ENCODE data around the gene NSUN3. TPM values are rescaled to one million over a fixed set of nuclear protein-coding genes. Genes with fewer than 3 reads are reported as not detected.

The NSUN3 gene
- total RNA-seq (10 to 100 TPM; 11.7 to 61.0 TPM), polyA plus RNA-seq (1 to 10 TPM; 5.1 to 6.9 TPM)
- long read RNA-seq, donor 1, partial matches to known transcripts = 0 of 1 reads
- long read RNA-seq, donor 1, other reads (novel, unspliced or antisense) = 0 of 1 reads
- long read RNA-seq, donor 2, partial matches to known transcripts = 0 of 1 reads
- long read RNA-seq, donor 2, other reads (novel, unspliced or antisense) = 0 of 1 reads
- long read RNA-seq, donor 3, partial matches to known transcripts = 0 of 4 reads
- long read RNA-seq, donor 3, other reads (novel, unspliced or antisense) = 0 of 4 reads
- long read RNA-seq, donor 4, partial matches to known transcripts = 0 of 3 reads
- long read RNA-seq, donor 4, other reads (novel, unspliced or antisense) = 0 of 3 reads
- long read RNA-seq, donor 5, partial matches to known transcripts = 0 of 4 reads
- long read RNA-seq, donor 5, other reads (novel, unspliced or antisense) = 0 of 4 reads

- H3K4me3 ChIP-seq = peak within 1 kb of the TSS; percentile 73
- peak; percentile 95 to 99 (median 99) for DNase-seq
- ATAC-seq (ENCODE audit: insufficient read depth, low FRiP score) = peak; percentile 94
- H3K27ac ChIP-seq (ENCODE audit: low read depth in 1 of 2, low read length in 1 of 2) = peak within 1 kb of the TSS; percentile 98 to 99
- H3K9ac ChIP-seq (ENCODE audit: insufficient read depth in 1 of 2, low read length in 2 of 2) = peak within 1 kb of the TSS; percentile 74 to 96
- peaks cover 7 to 20% (median 11%) of the 10 kb centered on the region in 4 donors for H3K36me3 ChIP-seq (ENCODE audit: control insufficient read depth in 4 of 4, insufficient read depth in 4 of 4, low read length in 4 of 4)
- H3K27me3 ChIP-seq (ENCODE audit: control insufficient read depth in 3 of 3, insufficient read depth in 3 of 3, low read length in 2 of 3) = no peaks in the 10 kb centered on the region
- 0% methylated on average over 52 of the region's 52 CpGs for WGBS, 2 donors
- peaks cover 0 to 22% (median 5%) of the 10 kb centered on the region in 5 donors for H3K4me1 ChIP-seq (ENCODE audit: control insufficient read depth in 5 of 5, insufficient read depth in 5 of 5, low read length in 5 of 5)
- no peak for TF ChIP-seq CTCF (IDR thresholded peaks at IDR 0.05; ENCODE audit: control extremely low read depth, extremely low read depth)
- H3K9me3 ChIP-seq (ENCODE audit: control insufficient read depth in 4 of 4, insufficient read depth in 3 of 4, low read length in 3 of 4) = no peaks in the 10 kb centered on the region
Observed at GRCh38 chr3:94062513-94063404, at the start of gene NSUN3, which contains the start of gene DHFR2. NSUN3 (plus strand) TSS chr3:94063061; CDS start chr3:94063127, 66 bp downstream. DHFR2 (minus strand) TSS chr3:94062916; CDS start chr3:94061511, 1,405 bp downstream.

- H3K27ac ChIP-seq (ENCODE audit: low read depth in 1 of 2, low read length in 1 of 2) = no peak overlapping the region
- 90 to 94% methylated on average over 1 of the region's 1 CpG for WGBS, 2 donors
Observed at GRCh38 chr3:94015025-94015424, 47.8 kb upstream of the NSUN3 start.

GRCh38 chr3:94019659-94020058 is 43.2 kb upstream of the NSUN3 start:
- DNase-seq = no peak
- TF ChIP-seq CTCF (IDR thresholded peaks at IDR 0.05; ENCODE audit: control extremely low read depth, extremely low read depth) = no peak
- H3K9me3 ChIP-seq (ENCODE audit: control insufficient read depth in 4 of 4, insufficient read depth in 3 of 4, low read length in 3 of 4) = no peaks in the 10 kb centered on the region
- no peaks in the 10 kb centered on the region for H3K36me3 ChIP-seq (ENCODE audit: control insufficient read depth in 4 of 4, insufficient read depth in 4 of 4, low read length in 4 of 4)
- no peak overlapping the region for H3K9ac ChIP-seq (ENCODE audit: insufficient read depth in 1 of 2, low read length in 2 of 2)
- 75 to 85% methylated on average over 2 of the region's 2 CpGs for WGBS, 2 donors
- peak overlapping the region in 1 of 2 donors; percentile 45 for H3K27ac ChIP-seq (ENCODE audit: low read depth in 1 of 2, low read length in 1 of 2)
- ATAC-seq (ENCODE audit: insufficient read depth, low FRiP score) = no peak
- no peaks in the 10 kb centered on the region for H3K27me3 ChIP-seq (ENCODE audit: control insufficient read depth in 3 of 3, insufficient read depth in 3 of 3, low read length in 2 of 3)
- H3K4me3 ChIP-seq = no peak overlapping the region
- no peaks in the 10 kb centered on the region for H3K4me1 ChIP-seq (ENCODE audit: control insufficient read depth in 5 of 5, insufficient read depth in 5 of 5, low read length in 5 of 5)

More at GRCh38 chr3:94015025-94015424, 47.8 kb upstream of the NSUN3 start:
- no peak for ATAC-seq (ENCODE audit: insufficient read depth, low FRiP score)
- no peak for DNase-seq
- Histone ChIP-seq H3K9ac (ENCODE audit: insufficient read depth in 1 of 2, low read length in 2 of 2) (no peak overlapping the region), H3K27me3 (ENCODE audit: control insufficient read depth in 3 of 3, insufficient read depth in 3 of 3, low read length in 2 of 3) (no peaks in the 10 kb centered on the region), H3K4me3 (no peak overlapping the region), H3K9me3 (ENCODE audit: control insufficient read depth in 4 of 4, insufficient read depth in 3 of 4, low read length in 3 of 4) (no peaks in the 10 kb centered on the region), H3K36me3 (ENCODE audit: control insufficient read depth in 4 of 4, insufficient read depth in 4 of 4, low read length in 4 of 4) (no peaks in the 10 kb centered on the region), H3K4me1 (ENCODE audit: control insufficient read depth in 5 of 5, insufficient read depth in 5 of 5, low read length in 5 of 5) (no peaks in the 10 kb centered on the region)
- TF ChIP-seq CTCF (IDR thresholded peaks at IDR 0.05; ENCODE audit: control extremely low read depth, extremely low read depth) = no peak

Measured in lung (tissue), 16 donors.